Tibial nerve (tissue), 3 donors: ENCODE results near the gene FCHSD2.

Experiments used
- POLR2A ChIP-seq, 2 donors: fragments of 450-650 bp; IDR thresholded peaks; one replicate each; pipeline ENCODE4 v1.6.1; 2017; ENCODE audit warnings: antibody characterized with exemption in 2 of 2, mild to moderate bottlenecking in 2 of 2, moderate library complexity in 2 of 2
- TF ChIP-seq, protein P1 (sequence below), 5 experiments: fragments of 200-600 bp in 3 of 5; fragments of 450-650 bp in 2 of 5; sonication (generic) in 3 of 5; IDR thresholded peaks; one replicate each; pipeline ENCODE4 v1.5.1; 2016 to 2019; ENCODE audit warnings: antibody characterized with exemption in 5 of 5, mild to moderate bottlenecking in 3 of 5, moderate library complexity in 2 of 5

GRCh38 chr11:72823105-72823804 is 318.9 kb downstream of the FCHSD2 start:
- TF ChIP-seq, protein P1, sequence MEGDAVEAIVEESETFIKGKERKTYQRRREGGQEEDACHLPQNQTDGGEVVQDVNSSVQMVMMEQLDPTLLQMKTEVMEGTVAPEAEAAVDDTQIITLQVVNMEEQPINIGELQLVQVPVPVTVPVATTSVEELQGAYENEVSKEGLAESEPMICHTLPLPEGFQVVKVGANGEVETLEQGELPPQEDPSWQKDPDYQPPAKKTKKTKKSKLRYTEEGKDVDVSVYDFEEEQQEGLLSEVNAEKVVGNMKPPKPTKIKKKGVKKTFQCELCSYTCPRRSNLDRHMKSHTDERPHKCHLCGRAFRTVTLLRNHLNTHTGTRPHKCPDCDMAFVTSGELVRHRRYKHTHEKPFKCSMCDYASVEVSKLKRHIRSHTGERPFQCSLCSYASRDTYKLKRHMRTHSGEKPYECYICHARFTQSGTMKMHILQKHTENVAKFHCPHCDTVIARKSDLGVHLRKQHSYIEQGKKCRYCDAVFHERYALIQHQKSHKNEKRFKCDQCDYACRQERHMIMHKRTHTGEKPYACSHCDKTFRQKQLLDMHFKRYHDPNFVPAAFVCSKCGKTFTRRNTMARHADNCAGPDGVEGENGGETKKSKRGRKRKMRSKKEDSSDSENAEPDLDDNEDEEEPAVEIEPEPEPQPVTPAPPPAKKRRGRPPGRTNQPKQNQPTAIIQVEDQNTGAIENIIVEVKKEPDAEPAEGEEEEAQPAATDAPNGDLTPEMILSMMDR (IDR thresholded peaks at IDR 0.05): no peak
- no peak for TF ChIP-seq POLR2A (IDR thresholded peaks at IDR 0.05)
